Smooth muscle cell (in vitro differentiated cells): ENCODE results near the gene CLK4. TPM values are rescaled to one million over a fixed set of nuclear protein-coding genes. Genes with fewer than 3 reads are reported as not detected.

Experiments
- DNase-seq: peaks from one replicate; lab custom pipeline; 2025; ENCODE audit not compliant: unreplicated experiment; lab: John Stamatoyannopoulos, UW
- H2AFZ ChIP-seq: fragments of 200-600 bp; sonication (generic); 2 replicates; pipeline ENCODE4 v1.6.0; 2016; ENCODE audit warnings: antibody characterized with exemption, low read depth, mild to moderate bottlenecking
- H3F3A ChIP-seq: fragments of 200-600 bp; sonication (generic); 2 replicates; pipeline ENCODE4 v1.6.0; 2017; ENCODE audit warnings: antibody characterized with exemption, low read depth
- H3K27ac ChIP-seq: fragments of 200-600 bp; sonication (generic); 2 replicates; pipeline ENCODE4 v1.5.1; 2016; ENCODE audit warnings: low read depth, mild to moderate bottlenecking
- H3K27me3 ChIP-seq: fragments of 200-600 bp; sonication (generic); 2 replicates; pipeline ENCODE4 v1.6.1; 2016; ENCODE audit warnings: low read depth, mild to moderate bottlenecking
- H3K36me3 ChIP-seq: fragments of 200-600 bp; sonication (generic); 2 replicates; pipeline ENCODE4 v1.5.1; 2016; ENCODE audit warnings: low read depth
- H3K4me1 ChIP-seq: fragments of 200-600 bp; sonication (generic); 2 replicates; pipeline ENCODE4 v1.5.1; 2016; ENCODE audit warnings: low read depth
- H3K4me2 ChIP-seq: fragments of 200-600 bp; sonication (generic); 2 replicates; pipeline ENCODE4 v1.6.0; 2016; ENCODE audit warnings: mild to moderate bottlenecking
- H3K4me3 ChIP-seq: fragments of 200-600 bp; sonication (generic); 2 replicates; pipeline ENCODE4 v1.5.1; 2016; ENCODE audit warnings: mild to moderate bottlenecking
- H3K79me2 ChIP-seq: fragments of 200-600 bp; sonication (generic); 2 replicates; pipeline ENCODE4 v1.6.0; 2016; ENCODE audit warnings: low read depth, mild to moderate bottlenecking
- H3K9ac ChIP-seq: fragments of 200-600 bp; sonication (generic); 2 replicates; pipeline ENCODE4 v1.6.0; 2016; ENCODE audit warnings: low read depth
- H3K9me3 ChIP-seq: fragments of 200-600 bp; sonication (generic); replicated peaks from 2 replicates; pipeline ENCODE4 v1.5.1; 2016; ENCODE audit warnings: low read depth
- H4K20me1 ChIP-seq: fragments of 200-600 bp; sonication (generic); 2 replicates; pipeline ENCODE4 v1.6.0; 2016; ENCODE audit warnings: low read depth
- WGBS: methylation state at CpG from one replicate; pipeline ENCODE4 v1.1.7; 2016; ENCODE audit warnings: low lambda C conversion rate; 5-methylcytosine and 5-hydroxymethylcytosine counted together
- polyA plus RNA-seq: library from polyadenylated mRNA; unstranded; fragments of >200 nt; fragmentation: Nextera tagmentation; extraction: Ambion mirVana; gene quantifications from 2 replicates; pipeline ENCODE4 v1.2.1, GENCODE V29; 2016
- total RNA-seq: library from RNA; depleted of rRNA; stranded (reverse); fragments of >200 nt; gene quantifications from 2 replicates; pipeline ENCODE4 v1.2.3, GENCODE V29; 2014
- TF ChIP-seq, protein P1 (sequence below): fragments of 200-600 bp; sonication (generic); IDR thresholded peaks from 2 replicates; pipeline ENCODE4 v1.5.1; 2017; ENCODE audit warnings: borderline replicate concordance, mild to moderate bottlenecking, antibody characterized with exemption; ENCODE audit not compliant: insufficient read depth, poor library complexity, severe bottlenecking

Gene CLK4
- total and polyA plus RNA-seq, 2 experiments from 2014 or later = 10.3 to 25.7 TPM

DNA sequence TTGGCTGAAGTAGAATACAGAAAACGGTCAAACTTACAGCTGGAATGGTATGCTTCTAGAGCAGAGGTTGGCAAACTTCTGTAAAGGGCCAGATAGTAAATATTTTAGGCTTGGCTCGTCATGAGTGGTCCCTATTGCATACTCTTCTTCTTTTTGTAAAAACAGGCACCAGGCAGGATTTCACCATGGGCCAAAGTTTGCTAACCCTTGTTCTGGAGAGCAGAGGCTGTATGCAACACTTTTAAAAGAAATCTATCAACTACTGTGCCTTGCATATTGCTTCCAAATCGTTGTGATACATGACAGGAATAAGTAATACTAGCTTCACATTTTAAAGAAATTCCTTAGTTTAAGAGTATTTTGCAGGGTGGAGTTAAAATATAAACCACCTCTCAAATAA lies 21.1 kb downstream of the CLK4 start:
- Histone ChIP-seq H3K79me2 (peaks cover 9% of the 10 kb centered on the region), H3K36me3 (peaks cover 51% of the 10 kb centered on the region), H2AFZ (no peak overlapping the region), H3K4me2 (no peak overlapping the region), H3K9me3 (no peaks in the 10 kb centered on the region), H4K20me1 (peaks cover 44% of the 10 kb centered on the region), H3K4me1 (no peaks in the 10 kb centered on the region), H3K4me3 (no peak overlapping the region), H3K27ac (no peak overlapping the region), H3K27me3 (no peaks in the 10 kb centered on the region), H3K9ac (no peak overlapping the region), H3F3A (no peaks in the 10 kb centered on the region)
- TF ChIP-seq, protein P1, sequence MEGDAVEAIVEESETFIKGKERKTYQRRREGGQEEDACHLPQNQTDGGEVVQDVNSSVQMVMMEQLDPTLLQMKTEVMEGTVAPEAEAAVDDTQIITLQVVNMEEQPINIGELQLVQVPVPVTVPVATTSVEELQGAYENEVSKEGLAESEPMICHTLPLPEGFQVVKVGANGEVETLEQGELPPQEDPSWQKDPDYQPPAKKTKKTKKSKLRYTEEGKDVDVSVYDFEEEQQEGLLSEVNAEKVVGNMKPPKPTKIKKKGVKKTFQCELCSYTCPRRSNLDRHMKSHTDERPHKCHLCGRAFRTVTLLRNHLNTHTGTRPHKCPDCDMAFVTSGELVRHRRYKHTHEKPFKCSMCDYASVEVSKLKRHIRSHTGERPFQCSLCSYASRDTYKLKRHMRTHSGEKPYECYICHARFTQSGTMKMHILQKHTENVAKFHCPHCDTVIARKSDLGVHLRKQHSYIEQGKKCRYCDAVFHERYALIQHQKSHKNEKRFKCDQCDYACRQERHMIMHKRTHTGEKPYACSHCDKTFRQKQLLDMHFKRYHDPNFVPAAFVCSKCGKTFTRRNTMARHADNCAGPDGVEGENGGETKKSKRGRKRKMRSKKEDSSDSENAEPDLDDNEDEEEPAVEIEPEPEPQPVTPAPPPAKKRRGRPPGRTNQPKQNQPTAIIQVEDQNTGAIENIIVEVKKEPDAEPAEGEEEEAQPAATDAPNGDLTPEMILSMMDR = no peak
- DNase-seq = no peak
- WGBS = 96% methylated on average over 3 of the region's 3 CpGs

DNA sequence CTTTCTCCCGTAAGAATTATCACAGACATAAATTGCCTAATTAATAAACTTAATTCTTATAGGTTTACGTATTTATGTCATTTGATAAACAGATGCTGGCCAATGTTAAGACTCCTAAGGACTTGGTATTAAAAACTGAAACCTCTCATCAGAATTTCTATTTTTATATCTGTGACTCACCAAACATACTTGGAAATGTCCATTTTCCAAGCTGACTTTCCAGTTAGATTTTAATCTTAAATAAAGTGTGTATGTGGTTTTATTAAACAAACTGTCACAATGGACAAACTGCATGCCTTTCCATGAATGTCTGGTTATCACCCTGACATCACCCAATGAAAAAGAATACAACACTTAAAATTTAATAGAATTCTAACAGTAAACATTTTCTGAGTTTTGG lies 24.1 kb downstream of the CLK4 start:
- Histone ChIP-seq H3K36me3 (peaks cover 43% of the 10 kb centered on the region), H4K20me1 (peaks cover 19% of the 10 kb centered on the region), H3K4me1 (no peaks in the 10 kb centered on the region), H3K4me3 (no peak overlapping the region), H3K4me2 (no peak overlapping the region), H3K9me3 (no peaks in the 10 kb centered on the region), H3K27ac (no peak overlapping the region), H3K79me2 (no peaks in the 10 kb centered on the region), H3K27me3 (no peaks in the 10 kb centered on the region), H3K9ac (no peak overlapping the region), H2AFZ (no peak overlapping the region), H3F3A (no peaks in the 10 kb centered on the region)
- WGBS = 100% methylated on average over 2 of the region's 2 CpGs
- TF ChIP-seq, protein P1 = no peak
- no peak for DNase-seq

DNA sequence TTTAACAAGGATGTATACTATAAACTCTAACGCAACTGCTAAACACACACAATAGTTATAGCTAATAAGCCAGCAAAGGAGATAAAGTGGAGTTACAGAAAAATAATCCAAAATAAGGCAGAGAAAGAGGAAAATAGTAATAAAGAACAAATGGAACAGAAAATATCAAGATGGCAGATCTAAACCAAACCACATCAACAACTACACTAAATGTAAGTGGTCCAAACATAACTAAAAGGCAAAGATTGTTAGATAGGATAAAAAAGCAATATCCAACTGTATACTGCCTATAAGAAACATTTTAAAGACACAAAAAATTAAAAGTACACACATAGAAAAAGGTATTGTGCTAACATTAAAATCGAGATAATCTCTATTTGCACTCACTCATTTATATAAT lies 31.1 kb downstream of the CLK4 start:
- no peaks in the 10 kb centered on the region for H4K20me1 ChIP-seq
- no peak overlapping the region for H3K9ac ChIP-seq
- H2AFZ ChIP-seq = no peak overlapping the region
- 95% methylated on average over 2 of the region's 2 CpGs for WGBS
- H3K27ac ChIP-seq = no peak overlapping the region
- TF ChIP-seq, protein P1 = no peak
- no peaks in the 10 kb centered on the region for H3K27me3 ChIP-seq
- no peak overlapping the region for H3K4me2 ChIP-seq
- no peak for DNase-seq
- no peaks in the 10 kb centered on the region for H3K79me2 ChIP-seq
- peaks cover 6% of the 10 kb centered on the region for H3F3A ChIP-seq
- peaks cover 12% of the 10 kb centered on the region for H3K36me3 ChIP-seq
- H3K9me3 ChIP-seq = peaks cover 4% of the 10 kb centered on the region
- H3K4me1 ChIP-seq = no peaks in the 10 kb centered on the region
- no peak overlapping the region for H3K4me3 ChIP-seq

DNA sequence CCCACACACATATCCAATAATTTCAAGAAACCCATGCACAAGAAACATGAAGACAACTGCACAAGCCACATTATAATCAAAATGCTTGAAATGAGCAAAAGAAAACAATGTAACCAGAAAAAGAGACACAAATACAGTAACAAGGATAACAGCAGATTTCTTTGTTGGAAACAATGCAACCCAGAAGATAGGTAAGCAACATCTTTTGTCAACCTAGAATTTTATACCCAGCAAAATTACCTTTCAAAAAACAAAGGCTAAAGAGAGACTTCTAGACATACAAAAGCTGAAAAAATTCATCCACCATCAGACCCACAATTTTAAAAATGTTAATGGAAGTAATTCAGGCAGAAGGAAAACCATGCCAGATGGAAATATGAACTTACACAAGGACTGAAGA lies 31.7 kb downstream of the CLK4 start:
- DNase-seq = no peak
- H3K4me1 ChIP-seq = no peaks in the 10 kb centered on the region
- no peak overlapping the region for H3K27ac ChIP-seq
- H2AFZ ChIP-seq = no peak overlapping the region
- no peak overlapping the region for H3K4me3 ChIP-seq
- H3K9me3 ChIP-seq = peaks cover 4% of the 10 kb centered on the region
- H3K79me2 ChIP-seq = no peaks in the 10 kb centered on the region
- H3F3A ChIP-seq = peaks cover 6% of the 10 kb centered on the region
- H3K27me3 ChIP-seq = no peaks in the 10 kb centered on the region
- H3K36me3 ChIP-seq = peaks cover 8% of the 10 kb centered on the region
- no peak overlapping the region for H3K4me2 ChIP-seq
- no peaks in the 10 kb centered on the region for H4K20me1 ChIP-seq
- TF ChIP-seq, protein P1 = no peak
- H3K9ac ChIP-seq = no peak overlapping the region
